HG03520 (cell line): ENCODE results near the gene SSBP1.
"Not testable (repeated sequence)": the region's sequence is repeated elsewhere in the genome, so short reads cannot be mapped to it uniquely, and the experiment has no call there.

Experiments
- ATAC-seq: cut with Tn5 transposase; IDR thresholded peaks from one replicate; pipeline ENCODE4 v1.9.1; 2021; ENCODE audit warnings: mild to moderate bottlenecking, moderate library complexity; ENCODE audit not compliant: unreplicated experiment

The SSBP1 gene

DNA sequence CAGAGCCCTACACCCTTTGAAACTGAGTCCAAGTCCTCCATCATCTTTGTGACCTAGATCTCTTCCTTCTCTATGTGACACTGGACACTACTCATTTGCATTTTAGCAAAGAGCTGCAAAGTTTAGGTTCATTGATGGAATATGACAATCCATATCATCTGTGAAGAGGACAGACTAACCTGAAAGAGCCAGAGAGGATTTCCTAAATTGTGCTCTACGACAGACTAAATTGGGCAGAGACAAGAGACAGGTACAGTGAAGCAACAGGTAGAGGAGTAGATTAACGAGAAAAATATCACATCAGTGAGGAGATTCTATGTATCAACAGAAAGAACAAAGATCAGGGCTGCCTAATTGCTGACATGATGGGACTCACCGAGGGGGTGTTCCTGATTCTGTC, 25.6 kb downstream of the SSBP1 start, which contains the start of gene TAS2R3:
TAS2R3 (plus strand) TSS at position 301 of the 400 bp plus-strand sequence; CDS start at position 363, 62 bp downstream.
- no peak for ATAC-seq

- not testable (repeated sequence) for ATAC-seq
Observed at GRCh38 chr7:141770083-141770583, 32.0 kb downstream of the SSBP1 start.

DNA sequence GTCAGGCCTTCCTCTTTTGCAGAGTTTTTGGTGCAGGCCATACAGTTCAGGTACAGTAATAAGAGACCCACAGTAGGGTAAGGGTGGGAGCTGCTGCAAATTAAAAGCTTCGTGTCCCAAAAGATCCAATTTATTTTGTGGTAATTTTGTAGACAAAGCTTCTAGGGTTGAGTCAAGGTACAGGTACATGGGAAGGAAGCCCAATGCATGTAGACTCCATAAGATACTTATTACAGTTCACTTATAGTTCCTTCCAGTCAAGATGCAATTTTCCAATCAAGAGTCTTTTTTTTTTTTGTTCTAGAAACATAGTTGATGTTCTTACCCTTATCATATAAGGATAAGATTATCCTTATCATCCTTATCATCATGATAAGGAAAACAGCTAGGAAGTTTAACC, 38.2 kb downstream of the SSBP1 start, which contains the start of gene TAS2R4:
TAS2R4 (plus strand) TSS at position 301 of the 400 bp plus-strand sequence. CDS start 1,815 bp downstream, outside the sequence.
- ATAC-seq, result no peak

DNA sequence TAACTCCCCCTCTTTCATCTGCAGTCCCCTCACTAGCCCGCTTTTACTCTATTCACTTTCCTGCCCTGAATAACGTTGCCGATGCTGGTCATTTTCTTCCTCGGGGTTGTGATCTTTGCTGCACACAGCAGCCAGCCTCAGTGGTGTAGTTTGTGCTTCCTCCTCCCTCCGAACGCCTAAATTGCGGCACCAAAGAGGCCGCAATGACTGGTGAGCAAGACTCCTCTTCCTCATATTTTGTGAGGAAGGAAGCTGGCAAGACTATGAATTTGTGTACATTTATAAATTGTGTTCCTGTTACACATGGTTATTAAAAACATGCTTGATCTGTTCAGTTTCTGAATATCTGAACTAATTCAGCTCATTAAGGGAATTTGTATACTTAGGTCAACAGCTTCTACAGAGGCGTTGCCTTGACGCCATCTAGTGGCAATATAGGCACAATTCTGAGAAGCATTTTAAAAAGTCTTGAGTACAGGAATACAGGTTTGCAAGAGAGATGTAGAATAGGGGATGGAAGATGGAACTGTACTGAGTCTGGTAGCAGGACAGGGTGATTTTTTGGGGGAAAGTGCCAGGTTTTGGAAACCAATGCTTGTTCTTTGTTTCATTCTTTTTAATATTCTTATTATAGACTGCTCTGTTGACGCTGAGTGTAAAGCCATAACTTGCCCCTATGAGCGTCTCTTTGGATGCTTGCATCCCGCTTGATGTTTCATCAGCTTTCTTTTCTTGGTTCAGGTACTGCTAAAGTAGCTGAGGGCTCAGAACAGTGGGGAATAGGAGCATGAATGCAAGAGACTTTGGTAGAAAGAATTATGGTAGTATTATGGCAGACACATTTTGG, 47.8 kb downstream of the SSBP1 start:
- ATAC-seq, result peak; percentile 80

GRCh38 chr7:141788296-141788695, 50.1 kb downstream of the SSBP1 start:
- no peak for ATAC-seq

DNA sequence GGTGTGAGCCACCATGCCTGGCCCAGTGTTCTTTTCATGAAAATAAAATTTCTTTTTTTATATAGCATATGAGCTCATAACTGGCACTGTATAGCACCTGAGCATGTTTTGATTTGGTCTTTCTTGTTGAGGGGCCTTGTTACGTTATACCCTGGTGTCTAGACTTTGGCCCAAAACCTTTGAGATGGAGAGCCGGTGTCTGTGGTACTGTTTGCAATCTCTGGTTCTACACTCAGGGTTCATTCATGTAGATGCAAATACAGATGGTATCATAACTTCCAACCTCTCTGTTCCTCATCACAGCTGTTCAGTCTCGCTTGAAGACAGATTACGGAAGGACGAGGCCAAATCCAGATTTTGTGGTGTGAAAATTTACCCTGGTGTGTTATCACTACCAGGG, 51.8 kb downstream of the SSBP1 start, which contains the start of gene TAS2R5:
TAS2R5 (plus strand) TSS at position 301 of the 400 bp plus-strand sequence. CDS start 145 bp downstream, outside the sequence.
- no peak for ATAC-seq

GRCh38 chr7:141792526-141792925, 54.4 kb downstream of the SSBP1 start:
- no peak for ATAC-seq
